ENCODE measurements around the gene CCDC12.

The CCDC12 gene

GRCh38 chr3:46903341-46904302, 72.9 kb downstream of the CCDC12 start:
- peak; percentile 63 for DNase-seq

- DNase-seq = no peak
Measured at GRCh38 chr3:46902188-46902631, 74.3 kb downstream of the CCDC12 start.

GRCh38 chr3:46901591-46902187, 74.9 kb downstream of the CCDC12 start:
- no peak for DNase-seq

GRCh38 chr3:46901061-46901460, 75.5 kb downstream of the CCDC12 start:
- DNase-seq = no peak

GRCh38 chr3:46900356-46900755, 76.2 kb downstream of the CCDC12 start:
- DNase-seq = no peak

- DNase-seq = no peak
Measured at GRCh38 chr3:46900007-46900292, 76.6 kb downstream of the CCDC12 start.

- DNase-seq = no peak
Measured at GRCh38 chr3:46899151-46900006, 77.2 kb downstream of the CCDC12 start.

GRCh38 chr3:46898321-46899150, 78.0 kb downstream of the CCDC12 start:
- no peak for DNase-seq

GRCh38 chr3:46897829-46898320, 78.7 kb downstream of the CCDC12 start:
- no peak for DNase-seq

GRCh38 chr3:46897031-46897430, 79.5 kb downstream of the CCDC12 start:
- no peak for DNase-seq

- DNase-seq = no peak
Measured at GRCh38 chr3:46896386-46896785, 80.2 kb downstream of the CCDC12 start.

GRCh38 chr3:46895761-46896160, 80.8 kb downstream of the CCDC12 start:
- DNase-seq = no peak

- DNase-seq = peak; percentile 33
Measured at GRCh38 chr3:46895204-46895660, 81.3 kb downstream of the CCDC12 start.

GRCh38 chr3:46894256-46894655, 82.3 kb downstream of the CCDC12 start:
- DNase-seq = no peak

GRCh38 chr3:46893763-46894162, 82.8 kb downstream of the CCDC12 start:
- no peak for DNase-seq

GRCh38 chr3:46893146-46893748, 83.3 kb downstream of the CCDC12 start:
- DNase-seq = no peak

GRCh38 chr3:46892285-46893145, 84.0 kb downstream of the CCDC12 start:
- peak; percentile 31 for DNase-seq

GRCh38 chr3:46891132-46891531, 85.4 kb downstream of the CCDC12 start:
- no peak for DNase-seq

GRCh38 chr3:46890132-46890531, 86.4 kb downstream of the CCDC12 start:
- no peak for DNase-seq

- no peak for DNase-seq
Measured at GRCh38 chr3:46889381-46890110, 87.0 kb downstream of the CCDC12 start.

Measured in fibroblast of skin of right quadriceps (primary cell).